ENCODE results near the gene CRACR2A.

The CRACR2A gene

GRCh38 chr12:3735432-3735831 is 17.5 kb downstream of the CRACR2A start:
- no peak for FAIRE-seq

GRCh38 chr12:3732901-3733300 is 20.0 kb downstream of the CRACR2A start:
- no peak for FAIRE-seq
- no peak for TF ChIP-seq CTCF (IDR thresholded peaks at IDR 0.05; ENCODE audit: insufficient read depth, missing control alignments)
- DNase-seq (ENCODE audit: insufficient read length, low spot score): no peak

More at GRCh38 chr12:3735432-3735831, 17.5 kb downstream of the CRACR2A start:
- DNase-seq (ENCODE audit: insufficient read length, low spot score): no peak
- no peak for TF ChIP-seq CTCF (IDR thresholded peaks at IDR 0.05; ENCODE audit: insufficient read depth, missing control alignments)

GRCh38 chr12:3730111-3730510 is 22.8 kb downstream of the CRACR2A start:
- FAIRE-seq: no peak
- TF ChIP-seq CTCF (IDR thresholded peaks at IDR 0.05; ENCODE audit: insufficient read depth, missing control alignments): no peak
- DNase-seq (ENCODE audit: insufficient read length, low spot score): no peak

- no peak for TF ChIP-seq CTCF (IDR thresholded peaks at IDR 0.05; ENCODE audit: insufficient read depth, missing control alignments)
- FAIRE-seq: no peak
- no peak for DNase-seq (ENCODE audit: insufficient read length, low spot score)
Observed at GRCh38 chr12:3728686-3729085, 24.2 kb downstream of the CRACR2A start.

- FAIRE-seq: no peak
- no peak for DNase-seq (ENCODE audit: insufficient read length, low spot score)
- no peak for TF ChIP-seq CTCF (IDR thresholded peaks at IDR 0.05; ENCODE audit: insufficient read depth, missing control alignments)
Observed at GRCh38 chr12:3727877-3728632, 24.9 kb downstream of the CRACR2A start.

- no peak for FAIRE-seq
- DNase-seq (ENCODE audit: insufficient read length, low spot score): no peak
- no peak for TF ChIP-seq CTCF (IDR thresholded peaks at IDR 0.05; ENCODE audit: insufficient read depth, missing control alignments)
Observed at GRCh38 chr12:3727354-3727753, 25.6 kb downstream of the CRACR2A start.

GRCh38 chr12:3726456-3726855 is 26.5 kb downstream of the CRACR2A start:
- TF ChIP-seq CTCF (IDR thresholded peaks at IDR 0.05; ENCODE audit: insufficient read depth, missing control alignments): no peak
- no peak for FAIRE-seq
- DNase-seq (ENCODE audit: insufficient read length, low spot score): no peak

Measured in D721Med (cell line).